Prostate gland (tissue), 2 donors: ENCODE results near the gene BPIFB4. TPM values are rescaled to one million over a fixed set of nuclear protein-coding genes. Genes with fewer than 3 reads are reported as not detected.
"Not testable (repeated sequence)": the region's sequence is repeated elsewhere in the genome, so short reads cannot be mapped to it uniquely, and the experiment has no call there.

Experiments used
- DNase-seq: peaks from one replicate; pipeline ENCODE4 v3.0.0-alpha.2; 2019; ENCODE audit warnings: low spot score
- H3K27ac ChIP-seq, 2 donors: fragments of 200-600 bp; sonication (generic); 2 replicates each; pipeline ENCODE4 v1.5.1; 2017 to 2019
- H3K27me3 ChIP-seq: fragments of 200-600 bp; sonication (generic); replicated peaks from 2 replicates; pipeline ENCODE4 v1.5.1; 2019; ENCODE audit not compliant: insufficient read depth
- H3K36me3 ChIP-seq, 2 donors: fragments of 200-600 bp; sonication (generic); 1 replicate in 1 of 2; 2 replicates in 1 of 2; pipeline versions ENCODE4 v1.5.1 to v1.8.1; 2017 to 2019
- H3K4me1 ChIP-seq: fragments of 200-600 bp; sonication (generic); replicated peaks from 2 replicates; pipeline ENCODE4 v1.5.1; 2019
- H3K4me3 ChIP-seq, 2 donors: fragments of 200-600 bp; sonication (generic); 2 replicates each; pipeline ENCODE4 v1.5.1; 2017 to 2019
- H3K9me3 ChIP-seq: fragments of 200-600 bp; sonication (generic); 2 replicates; pipeline ENCODE4 v1.5.1; 2017
- CTCF ChIP-seq, 4 experiments: fragments of 200-600 bp in 2 of 4; fragments of 450-650 bp in 2 of 4; sonication (generic) in 2 of 4; IDR thresholded peaks; 1 replicate in 3 of 4; 2 replicates in 1 of 4; pipeline ENCODE4 v1.5.1; 2016 to 2019; ENCODE audit warnings: antibody characterized with exemption in 4 of 4, mild to moderate bottlenecking in 2 of 4, moderate library complexity in 2 of 4
- POLR2A ChIP-seq: fragments of 450-650 bp; IDR thresholded peaks from one replicate; pipeline ENCODE4 v1.6.1; 2016; ENCODE audit warnings: antibody characterized with exemption, mild to moderate bottlenecking
- POLR2AphosphoS5 ChIP-seq: sonication (generic); formaldehyde crosslinking; IDR thresholded peaks from one replicate; pipeline ENCODE4 v1.6.1; 2017; ENCODE audit warnings: antibody characterized with exemption
- WGBS: methylation state at CpG from one replicate; pipeline ENCODE4 v1.1.5; 2018; 5-methylcytosine and 5-hydroxymethylcytosine counted together
- intact Hi-C: fragments of 100-400 bp; cut with DNase I; formaldehyde crosslinking; loops from one replicate; pipeline ENCODE4 v1.14.2; 2022
- total RNA-seq, 2 donors: library from RNA; depleted of rRNA; stranded (reverse); fragments of >200 nt; gene quantifications; one replicate each; pipeline ENCODE4 v1.1.0, GENCODE V29; 2016

The BPIFB4 gene
- total RNA-seq, 2 donors from 2014 or later: 1.1 TPM; not detected in 1

- Histone ChIP-seq H3K27ac (no peak overlapping the region), H3K27me3 (no peaks in the 10 kb centered on the region), H3K4me1 (no peaks in the 10 kb centered on the region), H3K36me3 (no peaks in the 10 kb centered on the region), H3K9me3 (no peaks in the 10 kb centered on the region), H3K4me3 (no peak overlapping the region)
- intact Hi-C loops: loop anchor here (10.0 kb wide), 1 partner anchor 305 kb away; no protein-coding TSS in a partner anchor
- no peak for DNase-seq
- whole genome bisulfite sequencing: 50% methylated on average over 10 of the region's 10 CpGs
- TF ChIP-seq POLR2A (no peak), CTCF (IDR thresholded peaks at IDR 0.05) (no peak), POLR2AphosphoS5 (no peak)
Measured at GRCh38 chr20:33099843-33100538, 20.5 kb downstream of the BPIFB4 start.

GRCh38 chr20:33103556-33103955 lies 24.1 kb downstream of the BPIFB4 start:
- Histone ChIP-seq H3K27ac (no peak overlapping the region), H3K9me3 (no peaks in the 10 kb centered on the region), H3K36me3 (no peaks in the 10 kb centered on the region), H3K4me3 (no peak overlapping the region), H3K4me1 (no peaks in the 10 kb centered on the region), H3K27me3 (no peaks in the 10 kb centered on the region)
- intact Hi-C loops: no loop called here
- WGBS: 50% methylated on average over 3 of the region's 3 CpGs
- no peak for DNase-seq
- TF ChIP-seq CTCF (IDR thresholded peaks at IDR 0.05) (no peak), POLR2A (no peak), POLR2AphosphoS5 (no peak)

- H3K4me3 ChIP-seq: no peak overlapping the region
- H3K4me1 ChIP-seq: no peaks in the 10 kb centered on the region
- no peak for TF ChIP-seq CTCF (IDR thresholded peaks at IDR 0.05)
- no peak for TF ChIP-seq POLR2AphosphoS5
- no peak for TF ChIP-seq POLR2A
- DNase-seq: no peak
- no peaks in the 10 kb centered on the region for H3K27me3 ChIP-seq
- no peaks in the 10 kb centered on the region for H3K9me3 ChIP-seq
- no peaks in the 10 kb centered on the region for H3K36me3 ChIP-seq
- H3K27ac ChIP-seq: no peak overlapping the region
- intact Hi-C loops: no loop called here
- 92% methylated on average over 2 of the region's 3 CpGs for WGBS
Measured at GRCh38 chr20:33104336-33104735, 24.9 kb downstream of the BPIFB4 start.

- WGBS: 75% methylated on average over 8 of the region's 8 CpGs
Measured at GRCh38 chr20:33105316-33105924, 26.0 kb downstream of the BPIFB4 start.

GRCh38 chr20:33106058-33106620 lies 26.7 kb downstream of the BPIFB4 start:
- 51% methylated on average over 7 of the region's 7 CpGs for WGBS
- H3K27me3 ChIP-seq, H3K9me3 ChIP-seq, DNase-seq, H3K27ac ChIP-seq, intact Hi-C loops, H3K36me3 ChIP-seq, H3K4me3 ChIP-seq, H3K4me1 ChIP-seq: not testable (repeated sequence)

More at GRCh38 chr20:33105316-33105924, 26.0 kb downstream of the BPIFB4 start:
- TF ChIP-seq POLR2A: no peak
- no peak for TF ChIP-seq CTCF (IDR thresholded peaks at IDR 0.05)
- TF ChIP-seq POLR2AphosphoS5: no peak
- no peaks in the 10 kb centered on the region for H3K9me3 ChIP-seq
- H3K27ac ChIP-seq: no peak overlapping the region
- no peaks in the 10 kb centered on the region for H3K36me3 ChIP-seq
- no peak overlapping the region for H3K4me3 ChIP-seq
- no peak for DNase-seq
- intact Hi-C loops: no loop called here
- H3K27me3 ChIP-seq: no peaks in the 10 kb centered on the region
- no peaks in the 10 kb centered on the region for H3K4me1 ChIP-seq
